GM10248 (cell line): Measurements from ENCODE around the gene CHD9.

ENCODE experiments used
- CTCF ChIA-PET: fragments of 300-600 bp; sonication (Branson Sonifier 250); formaldehyde crosslinking; extraction: SDS; loops from one replicate; lab custom pipeline; 2021; ENCODE audit warnings: antibody characterized with exemption; lab: Yijun Ruan, JAX
- POLR2A ChIA-PET: fragments of 350-650 bp; sonication (Branson Sonifier 250); formaldehyde crosslinking; extraction: SDS; loops from one replicate; lab custom pipeline; 2020; ENCODE audit warnings: antibody characterized with exemption; lab: Yijun Ruan, JAX
- DNase-seq: peaks from one replicate; pipeline ENCODE4 v3.0.0; 2012; ENCODE audit errors: extremely low spot score
- TF ChIP-seq, protein P1 (sequence below): IDR thresholded peaks from 2 replicates; pipeline ENCODE4 v1.5.1; 2012; ENCODE audit warnings: mild to moderate bottlenecking, low read depth; ENCODE audit errors: extremely low read depth, missing control alignments, control extremely low read depth

CHD9 gene

DNA sequence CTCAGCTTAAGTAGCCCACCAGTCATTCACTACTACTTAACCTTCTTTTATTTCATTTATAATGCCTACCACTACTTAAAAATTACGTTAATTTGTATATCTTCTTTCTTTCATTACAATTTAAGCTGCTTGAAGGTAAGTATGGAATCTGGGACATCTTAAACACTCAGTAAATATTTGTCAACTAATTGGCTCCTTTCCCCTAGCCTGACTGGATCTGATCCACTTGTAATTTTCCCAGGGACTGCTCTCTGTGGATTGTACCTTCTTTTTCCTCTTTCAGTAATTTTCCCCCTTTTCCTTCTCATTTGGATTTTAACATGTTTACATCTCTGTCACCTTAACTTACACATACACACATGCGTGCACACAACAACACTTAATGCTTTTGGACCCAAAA is 227.1 kb downstream of the CHD9 start:
- ChIA-PET CTCF (interaction anchor here (1.6 kb wide), 1 partner anchor 10 kb away, joined by 5 read pairs; no protein-coding TSS in a partner anchor), POLR2A (no interaction called here)
- TF ChIP-seq, protein P1, sequence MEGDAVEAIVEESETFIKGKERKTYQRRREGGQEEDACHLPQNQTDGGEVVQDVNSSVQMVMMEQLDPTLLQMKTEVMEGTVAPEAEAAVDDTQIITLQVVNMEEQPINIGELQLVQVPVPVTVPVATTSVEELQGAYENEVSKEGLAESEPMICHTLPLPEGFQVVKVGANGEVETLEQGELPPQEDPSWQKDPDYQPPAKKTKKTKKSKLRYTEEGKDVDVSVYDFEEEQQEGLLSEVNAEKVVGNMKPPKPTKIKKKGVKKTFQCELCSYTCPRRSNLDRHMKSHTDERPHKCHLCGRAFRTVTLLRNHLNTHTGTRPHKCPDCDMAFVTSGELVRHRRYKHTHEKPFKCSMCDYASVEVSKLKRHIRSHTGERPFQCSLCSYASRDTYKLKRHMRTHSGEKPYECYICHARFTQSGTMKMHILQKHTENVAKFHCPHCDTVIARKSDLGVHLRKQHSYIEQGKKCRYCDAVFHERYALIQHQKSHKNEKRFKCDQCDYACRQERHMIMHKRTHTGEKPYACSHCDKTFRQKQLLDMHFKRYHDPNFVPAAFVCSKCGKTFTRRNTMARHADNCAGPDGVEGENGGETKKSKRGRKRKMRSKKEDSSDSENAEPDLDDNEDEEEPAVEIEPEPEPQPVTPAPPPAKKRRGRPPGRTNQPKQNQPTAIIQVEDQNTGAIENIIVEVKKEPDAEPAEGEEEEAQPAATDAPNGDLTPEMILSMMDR: no peak
- no peak for DNase-seq

DNA sequence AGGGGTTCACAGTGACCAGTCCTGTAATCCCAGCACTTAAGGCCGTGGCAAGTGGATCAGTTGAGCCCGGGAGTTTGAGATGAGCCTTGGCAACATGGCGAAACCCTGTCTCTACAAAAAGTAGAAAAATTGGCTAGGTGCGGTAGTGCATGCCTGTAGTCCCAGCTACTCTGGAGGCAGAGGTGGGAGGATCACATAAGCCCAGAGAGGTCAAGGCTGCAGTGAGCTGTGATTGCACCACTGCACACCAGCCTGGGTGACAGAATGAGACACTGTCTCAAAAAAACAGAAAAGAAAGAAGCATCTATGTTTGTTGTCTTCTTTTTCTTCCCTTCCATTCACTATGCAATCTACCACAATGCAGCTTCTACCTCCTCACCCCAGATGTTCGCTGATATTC is 227.5 kb downstream of the CHD9 start:
- TF ChIP-seq, protein P1: no peak
- CTCF ChIA-PET: interaction anchor here (1.6 kb wide), 1 partner anchor 10 kb away, joined by 5 read pairs; no protein-coding TSS in a partner anchor
- no peak for DNase-seq
- POLR2A ChIA-PET: no interaction called here

DNA sequence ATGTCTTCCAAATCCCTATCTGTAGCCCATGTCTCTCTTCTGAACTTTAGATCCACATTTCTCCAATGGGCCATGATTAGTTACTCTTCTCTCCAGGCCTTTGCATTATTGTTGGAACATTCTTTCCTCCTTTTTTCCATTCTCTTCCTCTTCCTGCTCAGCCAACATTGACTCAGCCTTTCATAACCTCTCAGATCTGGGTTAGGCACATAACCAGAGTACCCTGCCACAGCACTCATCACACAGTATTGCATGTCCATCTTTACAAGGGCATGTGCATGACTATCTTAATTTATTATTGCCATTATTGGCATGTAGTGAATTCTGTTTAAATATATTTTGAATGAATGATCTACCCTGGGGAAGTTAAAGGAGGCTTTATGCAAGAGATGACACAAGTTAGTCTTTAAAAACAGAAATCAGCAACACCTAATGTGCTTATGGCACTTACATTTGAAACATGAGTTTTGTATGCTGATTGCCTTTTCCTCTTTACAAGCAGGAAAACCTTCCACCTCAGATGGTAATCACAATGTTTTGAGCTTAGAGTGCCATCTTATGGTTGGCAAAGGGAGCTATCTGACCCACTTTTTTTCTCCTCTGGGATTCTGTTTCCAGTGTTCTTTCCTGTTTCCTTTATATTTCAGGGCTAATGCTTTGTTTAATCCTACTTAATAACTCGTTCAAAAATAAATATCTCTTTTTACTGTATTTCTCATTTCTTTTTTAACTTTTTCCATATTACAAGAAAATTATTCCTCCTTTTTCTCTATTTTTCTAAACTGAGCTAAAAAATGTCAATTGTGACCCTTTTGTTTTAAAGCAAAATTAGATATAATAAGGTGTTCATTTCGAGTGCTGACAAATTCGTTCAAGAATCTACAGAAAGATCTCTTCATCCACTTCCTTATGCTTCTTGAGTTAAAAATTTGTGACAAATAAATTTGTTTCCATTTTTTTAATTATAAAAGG is 228.5 kb downstream of the CHD9 start:
- ChIA-PET POLR2A (no interaction called here), CTCF (interaction anchor here (0.8 to 1.3 kb wide), 7 partner anchors 10 to 1091 kb away, joined by 3 to 5 read pairs (median 4); partner anchors contain the start of gene CHD9)
- no peak for DNase-seq

DNA sequence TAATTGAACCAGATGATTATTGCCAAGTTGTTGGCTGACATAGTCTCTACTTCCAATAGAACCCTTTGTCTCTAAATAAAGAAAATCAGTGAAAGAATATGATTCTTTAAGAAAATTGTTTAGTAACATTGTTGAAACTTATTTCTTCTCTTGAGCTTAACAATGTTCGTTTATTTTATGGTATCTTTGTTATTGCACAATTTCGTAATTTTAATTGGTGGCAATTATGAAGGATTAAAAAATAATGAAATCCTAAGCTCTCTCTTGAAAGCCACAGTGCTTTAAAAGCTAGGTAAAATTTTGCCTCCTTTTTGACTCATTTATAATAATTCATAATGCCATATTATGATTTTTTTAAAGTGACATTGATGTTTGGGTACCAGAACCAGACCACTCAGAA is 230.4 kb downstream of the CHD9 start:
- POLR2A ChIA-PET: no interaction called here

More for the DNA sequence above, 228.5 kb downstream of the CHD9 start:
- TF ChIP-seq, protein P1: peak; percentile 17

DNA sequence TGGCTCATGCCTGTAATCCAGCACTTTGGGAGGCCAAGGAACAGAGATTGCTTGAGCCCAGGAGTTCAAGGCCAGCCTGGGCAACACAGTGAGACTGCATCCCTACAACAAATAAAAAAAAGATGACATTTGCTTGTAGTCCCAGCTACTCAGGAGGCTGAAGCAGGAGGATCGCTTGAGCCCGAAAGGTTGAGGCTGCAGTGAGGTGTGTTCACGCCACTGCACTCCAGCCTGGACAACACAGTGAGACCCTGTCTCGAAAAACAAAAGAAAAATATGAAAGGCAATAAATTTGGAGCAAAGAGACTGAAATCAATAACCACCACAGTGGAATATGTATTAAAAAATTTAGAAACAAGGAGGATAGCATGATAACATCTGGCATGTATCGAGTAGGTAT is 235.7 kb downstream of the CHD9 start:
- DNase-seq: no peak
- ChIA-PET CTCF (interaction anchor here (1.1 to 1.4 kb wide), 3 partner anchors 10 to 235 kb away, joined by 3 to 6 read pairs (median 5); partner anchors contain the start of gene CHD9), POLR2A (interaction anchor here (0.6 kb wide), 1 partner anchor 56 kb away, joined by 3 read pairs; no protein-coding TSS in a partner anchor)
- TF ChIP-seq, protein P1: no peak

More for the DNA sequence above, 230.4 kb downstream of the CHD9 start:
- CTCF ChIA-PET: interaction anchor here (1.0 to 2.8 kb wide), 4 partner anchors 9 to 230 kb away, joined by 3 to 8 read pairs (median 4); no protein-coding TSS in a partner anchor
- DNase-seq: no peak
- TF ChIP-seq, protein P1: no peak

DNA sequence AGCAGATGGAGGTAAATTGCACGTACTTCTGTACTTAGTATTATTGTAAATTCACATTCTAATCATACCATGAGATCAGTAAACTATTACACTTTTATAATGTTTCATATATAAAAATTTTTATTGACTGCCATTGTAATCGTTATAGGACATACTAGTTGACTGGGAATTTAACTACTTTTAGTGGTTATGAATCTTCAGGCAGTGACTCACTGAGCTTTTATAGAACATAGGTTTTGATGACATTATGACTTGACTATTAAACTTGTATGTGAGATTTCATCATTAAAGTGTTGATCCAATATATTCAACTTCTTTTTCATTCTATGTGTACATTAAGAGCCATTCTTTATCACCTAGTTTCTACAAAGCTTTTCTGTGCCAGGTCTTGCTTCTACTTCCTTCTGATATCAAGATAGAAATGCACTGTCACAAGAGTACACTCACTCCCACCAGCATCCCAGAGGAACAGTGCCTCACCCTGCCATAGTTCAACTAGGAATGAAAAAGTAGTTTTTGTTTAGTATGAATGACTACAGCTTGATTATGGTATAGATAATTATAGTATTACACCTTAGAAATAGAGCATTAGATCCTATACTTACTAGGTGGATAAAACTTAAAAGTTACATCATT is 237.1 kb downstream of the CHD9 start:
- ChIA-PET CTCF (interaction anchor here (0.9 to 1.6 kb wide), 8 partner anchors 8 to 237 kb away, joined by 3 to 6 read pairs (median 3); partner anchors contain the start of gene CHD9), POLR2A (no interaction called here)
- TF ChIP-seq, protein P1: no peak
- DNase-seq: no peak
